Nephron (organoid): ENCODE results near the gene PITPNM1.

Source experiments
- H3K27ac Mint-ChIP-seq, 3 experiments: 2 replicates each; pipeline ENCODE4 v1.8.0; 2020; ENCODE audit warnings: mixed read lengths in 3 of 3, mild to moderate bottlenecking in 2 of 3, moderate library complexity in 1 of 3
- H3K27me3 Mint-ChIP-seq: 2 replicates; pipeline ENCODE4 v1.8.0; 2021; ENCODE audit warnings: low read depth, mild to moderate bottlenecking, moderate library complexity, mixed read lengths
- H3K36me3 Mint-ChIP-seq: 2 replicates; pipeline ENCODE4 v1.8.0; 2020; ENCODE audit warnings: low read depth, mixed read lengths
- H3K4me1 Mint-ChIP-seq: 2 replicates; pipeline ENCODE4 v1.8.0; 2020; ENCODE audit warnings: mixed read lengths
- H3K4me3 Mint-ChIP-seq, 3 experiments: 2 replicates each; pipeline ENCODE4 v1.8.0; 2020; ENCODE audit warnings: mild to moderate bottlenecking in 3 of 3, mixed read lengths in 3 of 3, moderate library complexity in 2 of 3
- H3K9me3 Mint-ChIP-seq: 2 replicates; pipeline ENCODE4 v1.8.0; 2020; ENCODE audit warnings: mixed read lengths
- TF ChIP-seq, protein P1 (sequence below), 3 experiments: fragments of 200-600 bp; sonication (generic); IDR thresholded peaks; one replicate each; pipeline ENCODE4 v1.5.0; 2021; ENCODE audit warnings: antibody characterized with exemption in 3 of 3; ENCODE audit not compliant: unreplicated experiment in 3 of 3

Gene PITPNM1

DNA sequence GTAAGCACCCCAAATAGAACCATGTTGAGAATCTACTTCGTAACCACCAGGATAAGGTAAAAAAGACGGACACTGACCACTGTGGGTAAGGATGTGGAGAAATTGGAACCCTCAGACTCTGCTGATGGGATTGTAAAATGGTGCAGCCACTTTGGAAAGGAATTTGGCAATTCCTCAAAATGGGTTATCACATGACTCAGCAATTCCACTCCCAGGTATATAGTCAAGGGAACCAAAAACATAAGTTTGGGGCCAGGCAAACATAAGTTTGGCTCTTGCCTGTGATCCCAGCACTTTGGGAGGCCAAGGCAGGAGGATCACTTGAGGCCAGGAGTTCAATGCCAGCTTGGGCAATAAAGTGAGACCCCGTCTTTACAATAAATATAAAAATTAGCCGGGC, 23.2 kb upstream of the PITPNM1 start:
- Mint-ChIP-seq H3K27me3 (peaks cover 3% of the 10 kb centered on the region), H3K4me1 (no peaks in the 10 kb centered on the region), H3K36me3 (no peaks in the 10 kb centered on the region), H3K9me3 (peaks cover 14% of the 10 kb centered on the region), H3K4me3 (no peak overlapping the region), H3K27ac (no peak overlapping the region)
- TF ChIP-seq, protein P1, sequence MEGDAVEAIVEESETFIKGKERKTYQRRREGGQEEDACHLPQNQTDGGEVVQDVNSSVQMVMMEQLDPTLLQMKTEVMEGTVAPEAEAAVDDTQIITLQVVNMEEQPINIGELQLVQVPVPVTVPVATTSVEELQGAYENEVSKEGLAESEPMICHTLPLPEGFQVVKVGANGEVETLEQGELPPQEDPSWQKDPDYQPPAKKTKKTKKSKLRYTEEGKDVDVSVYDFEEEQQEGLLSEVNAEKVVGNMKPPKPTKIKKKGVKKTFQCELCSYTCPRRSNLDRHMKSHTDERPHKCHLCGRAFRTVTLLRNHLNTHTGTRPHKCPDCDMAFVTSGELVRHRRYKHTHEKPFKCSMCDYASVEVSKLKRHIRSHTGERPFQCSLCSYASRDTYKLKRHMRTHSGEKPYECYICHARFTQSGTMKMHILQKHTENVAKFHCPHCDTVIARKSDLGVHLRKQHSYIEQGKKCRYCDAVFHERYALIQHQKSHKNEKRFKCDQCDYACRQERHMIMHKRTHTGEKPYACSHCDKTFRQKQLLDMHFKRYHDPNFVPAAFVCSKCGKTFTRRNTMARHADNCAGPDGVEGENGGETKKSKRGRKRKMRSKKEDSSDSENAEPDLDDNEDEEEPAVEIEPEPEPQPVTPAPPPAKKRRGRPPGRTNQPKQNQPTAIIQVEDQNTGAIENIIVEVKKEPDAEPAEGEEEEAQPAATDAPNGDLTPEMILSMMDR (IDR thresholded peaks at IDR 0.05; ENCODE audit: unreplicated experiment in 3 of 3) = no peak

DNA sequence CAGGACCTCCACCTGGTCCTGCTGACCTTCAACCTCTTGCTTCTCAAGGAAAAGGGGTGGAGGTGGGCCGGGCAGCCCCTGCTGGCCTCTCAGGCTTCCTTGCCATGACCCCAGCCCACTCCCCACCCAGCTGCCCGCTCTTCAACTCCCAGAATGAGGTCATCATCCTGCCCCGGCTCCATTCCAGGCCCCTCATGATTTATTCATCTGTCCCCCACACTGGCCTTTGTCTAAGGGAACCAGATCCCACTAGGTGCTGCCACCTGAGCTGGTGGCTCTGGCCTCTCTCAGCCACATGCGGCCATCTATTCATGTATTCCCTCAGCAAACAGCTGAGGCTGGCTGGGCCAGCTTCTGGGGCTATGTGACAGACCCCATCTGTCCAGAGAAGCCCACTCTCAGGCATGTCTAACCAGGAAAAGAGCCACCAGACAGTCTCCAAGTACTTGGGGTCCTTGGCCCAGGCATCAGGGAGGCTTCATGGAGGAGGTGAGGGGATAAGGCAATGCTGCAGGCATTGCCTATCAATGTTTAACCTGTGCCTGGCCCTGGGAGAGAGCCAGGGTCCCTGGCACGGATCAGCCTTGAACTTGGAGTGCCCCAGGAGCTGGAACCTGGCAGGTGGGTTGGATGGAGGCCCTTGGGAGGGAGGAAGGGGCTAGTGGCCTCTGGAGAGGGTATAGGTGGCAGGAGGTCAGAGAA, 20.3 kb upstream of the PITPNM1 start:
- peak overlapping the region in 2 of 3 experiments; percentile 14 to 90 for H3K27ac Mint-ChIP-seq
- H3K27me3 Mint-ChIP-seq = peaks cover 8% of the 10 kb centered on the region
- TF ChIP-seq, protein P1 (IDR thresholded peaks at IDR 0.05; ENCODE audit: unreplicated experiment in 3 of 3) = no peak
- no peaks in the 10 kb centered on the region for H3K4me1 Mint-ChIP-seq
- H3K4me3 Mint-ChIP-seq = no peak overlapping the region
- no peaks in the 10 kb centered on the region for H3K36me3 Mint-ChIP-seq
- H3K9me3 Mint-ChIP-seq = no peaks in the 10 kb centered on the region

DNA sequence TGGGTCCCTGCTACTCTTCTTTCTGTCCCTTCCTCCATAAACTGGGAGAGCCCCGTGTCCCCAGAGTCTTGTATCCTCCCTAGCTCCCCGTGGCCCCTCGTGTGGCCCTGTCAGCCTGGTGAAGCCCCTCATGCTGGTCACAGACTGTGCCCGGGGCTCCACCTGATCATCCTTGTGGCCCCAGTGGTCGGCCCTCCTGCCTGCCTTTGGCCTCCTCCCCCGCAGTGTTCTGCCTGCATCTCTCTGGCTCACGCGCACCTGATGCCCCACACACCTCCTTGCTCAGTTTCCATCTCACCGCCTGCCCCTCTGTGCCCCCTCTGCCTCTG, 19.3 kb upstream of the PITPNM1 start:
- TF ChIP-seq, protein P1 (IDR thresholded peaks at IDR 0.05; ENCODE audit: unreplicated experiment in 3 of 3) = no peak
- H3K27me3 Mint-ChIP-seq = peaks cover 8% of the 10 kb centered on the region
- no peak overlapping the region for H3K4me3 Mint-ChIP-seq
- H3K27ac Mint-ChIP-seq = peak overlapping the region in 1 of 3 experiments; percentile 4
- no peaks in the 10 kb centered on the region for H3K36me3 Mint-ChIP-seq
- H3K9me3 Mint-ChIP-seq = no peaks in the 10 kb centered on the region
- no peaks in the 10 kb centered on the region for H3K4me1 Mint-ChIP-seq

DNA sequence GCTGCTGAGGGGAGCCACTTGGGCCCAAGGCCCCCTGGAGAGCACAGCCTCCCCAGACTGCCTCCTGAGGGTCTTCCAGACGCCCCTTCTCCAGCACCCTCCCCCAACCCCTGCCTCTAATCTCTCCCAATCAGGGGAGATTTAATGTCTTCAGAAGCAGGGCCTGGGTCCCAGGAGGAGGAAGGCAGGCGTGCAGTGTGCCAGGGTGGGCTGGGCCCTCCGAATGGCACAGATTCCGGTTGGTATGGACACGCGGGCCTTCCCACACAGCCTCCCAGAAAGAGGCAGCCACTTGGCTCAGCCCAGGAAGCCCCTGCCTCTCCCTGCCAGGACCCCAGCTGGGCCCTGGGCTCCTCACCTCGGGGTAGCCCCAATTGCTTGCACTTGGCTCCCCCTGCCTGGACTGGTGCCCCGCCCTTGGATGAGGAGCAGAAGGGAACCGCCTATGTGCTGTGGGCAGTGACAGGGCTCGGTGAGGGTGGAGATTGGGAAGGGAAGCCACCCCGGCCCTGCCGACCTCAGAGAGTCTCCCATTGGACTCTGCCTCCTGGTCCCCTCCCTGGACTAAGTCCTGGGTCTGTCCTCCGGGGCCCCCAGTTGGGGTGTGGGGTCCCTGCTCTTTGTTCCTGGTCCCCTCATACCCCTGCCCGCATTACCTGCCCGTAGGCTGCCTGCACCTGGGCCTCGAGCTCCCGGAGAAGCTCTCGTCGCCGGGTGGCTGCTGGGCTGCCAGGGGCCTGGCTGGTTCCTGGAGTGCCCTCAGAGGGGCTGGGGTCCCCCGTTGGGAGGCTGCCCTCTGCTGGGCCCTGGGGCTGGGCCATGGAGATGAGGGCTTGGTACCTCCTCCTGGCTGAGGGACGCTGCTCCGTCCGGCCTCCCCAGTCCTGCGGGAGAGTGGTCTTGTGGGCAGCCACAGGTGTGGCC, 18.7 kb upstream of the PITPNM1 start:
- Mint-ChIP-seq H3K27ac (no peak overlapping the region), H3K36me3 (no peaks in the 10 kb centered on the region), H3K4me1 (no peaks in the 10 kb centered on the region), H3K9me3 (no peaks in the 10 kb centered on the region), H3K4me3 (no peak overlapping the region), H3K27me3 (peaks cover 11% of the 10 kb centered on the region)
- TF ChIP-seq, protein P1 (IDR thresholded peaks at IDR 0.05; ENCODE audit: unreplicated experiment in 3 of 3) = no peak

DNA sequence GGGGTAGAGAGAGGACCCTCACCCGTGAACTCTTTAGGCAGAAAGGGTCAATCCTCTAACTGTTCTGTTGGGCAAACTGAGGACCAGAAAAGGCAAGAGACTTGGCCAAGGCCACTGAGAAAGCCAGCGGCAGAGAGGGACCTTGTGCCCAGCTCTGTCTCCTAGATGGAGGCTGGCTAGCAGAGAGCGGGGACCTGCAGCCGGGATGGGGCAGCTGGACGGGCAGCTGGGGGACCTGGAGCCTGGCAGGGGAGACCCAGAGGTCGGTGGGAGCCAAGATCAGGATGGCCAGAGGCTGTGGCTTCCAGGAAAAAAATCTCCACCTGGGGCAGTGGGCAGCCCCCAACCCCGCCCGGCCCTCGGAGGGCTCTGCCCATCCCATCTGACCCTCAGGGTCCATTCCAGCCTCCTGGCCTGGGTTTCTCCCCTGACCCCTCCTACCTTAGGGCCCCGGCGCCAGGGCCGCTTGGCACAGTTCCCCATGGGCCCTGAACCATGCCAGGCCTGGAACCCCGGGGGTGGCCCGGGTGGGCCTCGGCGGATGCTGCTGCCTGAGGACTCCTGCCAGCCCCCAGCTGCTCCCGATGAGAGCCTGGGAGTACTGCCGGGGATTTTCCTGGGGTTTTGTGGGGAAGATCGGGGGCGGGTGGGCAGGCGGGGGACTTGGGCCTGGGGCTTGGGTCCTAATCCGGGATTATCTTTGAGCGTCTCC, 17.8 kb upstream of the PITPNM1 start, which contains the start of gene CABP2:
CABP2 (minus strand) TSS at position 603 of the 712 bp plus-strand sequence; CDS start at position 483, 120 bp downstream.
- Mint-ChIP-seq H3K4me1 (no peaks in the 10 kb centered on the region), H3K27ac (no peak within 1 kb of the TSS), H3K36me3 (no peaks in the 10 kb centered on the region), H3K27me3 (peaks cover 14% of the 10 kb centered on the region), H3K4me3 (no peak within 1 kb of the TSS), H3K9me3 (no peaks in the 10 kb centered on the region)
- TF ChIP-seq, protein P1 (IDR thresholded peaks at IDR 0.05; ENCODE audit: unreplicated experiment in 3 of 3) = no peak
